ENCODE measurements around the gene PLEKHD1.
"Not testable (repeated sequence)": the region's sequence is repeated elsewhere in the genome, so short reads cannot be mapped to it uniquely, and the experiment has no call there.

PLEKHD1 gene

GRCh38 chr14:69484444-69485314 is at the start of gene PLEKHD1:
PLEKHD1 (plus strand) TSS chr14:69484728; CDS start chr14:69484966, 238 bp downstream.
- DNase-seq (ENCODE audit: low read depth), result no peak

GRCh38 chr14:69439521-69440270 is 44.8 kb upstream of the PLEKHD1 start:
- DNase-seq (ENCODE audit: low read depth), result no peak

- no peak for DNase-seq (ENCODE audit: low read depth)
Observed at GRCh38 chr14:69441948-69442347, 42.6 kb upstream of the PLEKHD1 start.

GRCh38 chr14:69443296-69443805 is 41.2 kb upstream of the PLEKHD1 start:
- no peak for DNase-seq (ENCODE audit: low read depth)

- no peak for DNase-seq (ENCODE audit: low read depth)
Observed at GRCh38 chr14:69449216-69449615, 35.3 kb upstream of the PLEKHD1 start.

GRCh38 chr14:69451941-69452340 is 32.6 kb upstream of the PLEKHD1 start:
- no peak for DNase-seq (ENCODE audit: low read depth)

- DNase-seq (ENCODE audit: low read depth), result no peak
Observed at GRCh38 chr14:69458350-69458749, 26.2 kb upstream of the PLEKHD1 start.

GRCh38 chr14:69459122-69459521 is 25.4 kb upstream of the PLEKHD1 start:
- no peak for DNase-seq (ENCODE audit: low read depth)

- no peak for DNase-seq (ENCODE audit: low read depth)
Observed at GRCh38 chr14:69460093-69460701, 24.3 kb upstream of the PLEKHD1 start.

- DNase-seq (ENCODE audit: low read depth), result no peak
Observed at GRCh38 chr14:69464379-69464778, 20.1 kb upstream of the PLEKHD1 start.

GRCh38 chr14:69464829-69465228 is 19.7 kb upstream of the PLEKHD1 start:
- no peak for DNase-seq (ENCODE audit: low read depth)

GRCh38 chr14:69468949-69469348 is 15.6 kb upstream of the PLEKHD1 start:
- no peak for DNase-seq (ENCODE audit: low read depth)

- DNase-seq (ENCODE audit: low read depth), result no peak
Observed at GRCh38 chr14:69471436-69471835, 13.1 kb upstream of the PLEKHD1 start.

GRCh38 chr14:69471916-69472315 is 12.6 kb upstream of the PLEKHD1 start:
- DNase-seq (ENCODE audit: low read depth), result no peak

GRCh38 chr14:69473260-69473659 is 11.3 kb upstream of the PLEKHD1 start:
- no peak for DNase-seq (ENCODE audit: low read depth)

- DNase-seq (ENCODE audit: low read depth), result no peak
Observed at GRCh38 chr14:69473946-69474345, 10.6 kb upstream of the PLEKHD1 start.

GRCh38 chr14:69475194-69475818 is 9.2 kb upstream of the PLEKHD1 start:
- no peak for DNase-seq (ENCODE audit: low read depth)

- DNase-seq (ENCODE audit: low read depth), result not testable (repeated sequence)
Observed at GRCh38 chr14:69476824-69477450, 7.6 kb upstream of the PLEKHD1 start.

GRCh38 chr14:69478055-69478454 is 6.5 kb upstream of the PLEKHD1 start:
- not testable (repeated sequence) for DNase-seq (ENCODE audit: low read depth)

GRCh38 chr14:69479696-69480095 is 4.8 kb upstream of the PLEKHD1 start:
- no peak for DNase-seq (ENCODE audit: low read depth)

GRCh38 chr14:69480136-69480535 is 4.4 kb upstream of the PLEKHD1 start:
- DNase-seq (ENCODE audit: low read depth), result no peak
